ENCODE results near the gene PPAT. TPM values are rescaled to one million over a fixed set of nuclear protein-coding genes. Genes with fewer than 3 reads are reported as not detected.

Gene PPAT
- total RNA-seq, 1 experiment from 2014 or later, result 35.9 TPM

GRCh38 chr4:56464581-56464980, 29.2 kb upstream of the PPAT start:
- H3K9ac ChIP-seq (ENCODE audit: low read length), result no peak overlapping the region
- H3K4me1 ChIP-seq (ENCODE audit: insufficient read depth, low read length), result peaks cover 23% of the 10 kb centered on the region
- no peaks in the 10 kb centered on the region for H3K9me2 ChIP-seq (replicated peaks; ENCODE audit: low read length)
- no peak for TF ChIP-seq EZH2phosphoT487 (IDR thresholded peaks at IDR 0.05; ENCODE audit: borderline replicate concordance, low read length)
- no peak for TF ChIP-seq EZH2 (IDR thresholded peaks at IDR 0.05; ENCODE audit: low read length, unreplicated experiment)
- no peak for TF ChIP-seq CTCF (conservative IDR thresholded peaks at IDR 0.05; ENCODE audit: low read depth, low read length)
- no TSS peak for BruUV-seq (replicated peaks)
- H4K20me1 ChIP-seq (ENCODE audit: low read length), result peaks cover 16% of the 10 kb centered on the region
- DNase-seq (no peak), ATAC-seq (no peak)
- H3F3A ChIP-seq (ENCODE audit: low read length, unreplicated experiment), result no peaks in the 10 kb centered on the region
- H3K4me3 ChIP-seq (ENCODE audit: low read length), result no peak overlapping the region
- H3K36me3 ChIP-seq (ENCODE audit: low read depth, low read length), result peaks cover 30% of the 10 kb centered on the region
- POLR2A ChIA-PET (ENCODE audit: unreplicated experiment), result no interaction called here
- intact Hi-C loops (cut with micrococcal nuclease), result no loop called here
- CTCF ChIA-PET, result no interaction called here
- no peaks in the 10 kb centered on the region for H3K9me3 ChIP-seq (ENCODE audit: low read length)
- no peaks in the 10 kb centered on the region for H3K27me3 ChIP-seq (ENCODE audit: low read length)
- H3K4me2 ChIP-seq (ENCODE audit: low read length), result peak overlapping the region; percentile 7; the same call in 1 of the 2 replicates
- H3K79me2 ChIP-seq (ENCODE audit: low read length), result peaks cover 60% of the 10 kb centered on the region
- no peak overlapping the region for H3K27ac ChIP-seq (ENCODE audit: low read length)
- H2AFZ ChIP-seq (ENCODE audit: low read length), result no peak overlapping the region

- no peak overlapping the region for H2AFZ ChIP-seq (ENCODE audit: low read length)
- intact Hi-C loops (cut with micrococcal nuclease), result no loop called here
- peaks cover 35% of the 10 kb centered on the region for H3K36me3 ChIP-seq (ENCODE audit: low read depth, low read length)
- DNase-seq, result no peak
- H3K4me1 ChIP-seq (ENCODE audit: insufficient read depth, low read length), result peaks cover 15% of the 10 kb centered on the region
- no peak overlapping the region for H3K27ac ChIP-seq (ENCODE audit: low read length)
- ChIA-PET POLR2A (ENCODE audit: unreplicated experiment) (no interaction called here), CTCF (no interaction called here)
- no peak for TF ChIP-seq CTCF (conservative IDR thresholded peaks at IDR 0.05; ENCODE audit: low read depth, low read length)
- TF ChIP-seq EZH2 (IDR thresholded peaks at IDR 0.05; ENCODE audit: low read length, unreplicated experiment), result no peak
- no peak for TF ChIP-seq EZH2phosphoT487 (IDR thresholded peaks at IDR 0.05; ENCODE audit: borderline replicate concordance, low read length)
- no peak overlapping the region for H3K4me2 ChIP-seq (ENCODE audit: low read length)
- ATAC-seq, result no peak
- peaks cover 7% of the 10 kb centered on the region for H4K20me1 ChIP-seq (ENCODE audit: low read length)
- H3K27me3 ChIP-seq (ENCODE audit: low read length), result no peaks in the 10 kb centered on the region
- no peak overlapping the region for H3K9ac ChIP-seq (ENCODE audit: low read length)
- H3F3A ChIP-seq (ENCODE audit: low read length, unreplicated experiment), result no peaks in the 10 kb centered on the region
- no peaks in the 10 kb centered on the region for H3K9me2 ChIP-seq (replicated peaks; ENCODE audit: low read length)
- BruUV-seq (replicated peaks), result no TSS peak
- no peaks in the 10 kb centered on the region for H3K9me3 ChIP-seq (ENCODE audit: low read length)
- H3K4me3 ChIP-seq (ENCODE audit: low read length), result no peak overlapping the region
- H3K79me2 ChIP-seq (ENCODE audit: low read length), result peaks cover 52% of the 10 kb centered on the region
Observed at GRCh38 chr4:56463711-56464110, 28.3 kb upstream of the PPAT start.

GRCh38 chr4:56462157-56462556, 26.7 kb upstream of the PPAT start:
- no peaks in the 10 kb centered on the region for H3K9me3 ChIP-seq (ENCODE audit: low read length)
- H3K36me3 ChIP-seq (ENCODE audit: low read depth, low read length), result peaks cover 50% of the 10 kb centered on the region
- no peak overlapping the region for H3K4me2 ChIP-seq (ENCODE audit: low read length)
- no peak for TF ChIP-seq EZH2 (IDR thresholded peaks at IDR 0.05; ENCODE audit: low read length, unreplicated experiment)
- TF ChIP-seq EZH2phosphoT487 (IDR thresholded peaks at IDR 0.05; ENCODE audit: borderline replicate concordance, low read length), result no peak
- TF ChIP-seq CTCF (conservative IDR thresholded peaks at IDR 0.05; ENCODE audit: low read depth, low read length), result no peak
- H3K79me2 ChIP-seq (ENCODE audit: low read length), result peaks cover 37% of the 10 kb centered on the region
- H3K4me1 ChIP-seq (ENCODE audit: insufficient read depth, low read length), result peaks cover 15% of the 10 kb centered on the region
- H3K9me2 ChIP-seq (replicated peaks; ENCODE audit: low read length), result no peaks in the 10 kb centered on the region
- H3K27ac ChIP-seq (ENCODE audit: low read length), result no peak overlapping the region
- H4K20me1 ChIP-seq (ENCODE audit: low read length), result no peaks in the 10 kb centered on the region
- H2AFZ ChIP-seq (ENCODE audit: low read length), result no peak overlapping the region
- no peak overlapping the region for H3K4me3 ChIP-seq (ENCODE audit: low read length)
- H3K9ac ChIP-seq (ENCODE audit: low read length), result no peak overlapping the region
- ChIA-PET CTCF (no interaction called here), POLR2A (ENCODE audit: unreplicated experiment) (no interaction called here)
- no peaks in the 10 kb centered on the region for H3K27me3 ChIP-seq (ENCODE audit: low read length)
- intact Hi-C loops (cut with micrococcal nuclease), result no loop called here
- ATAC-seq (no peak), DNase-seq (no peak)
- no TSS peak for BruUV-seq (replicated peaks)
- no peaks in the 10 kb centered on the region for H3F3A ChIP-seq (ENCODE audit: low read length, unreplicated experiment)
